Adrenal gland (tissue), 5 donors: ENCODE data around the gene ASS1.

Experiments used
- POLR2A ChIP-seq, 2 donors: fragments of 450-650 bp; IDR thresholded peaks; one replicate each; pipeline ENCODE4 v1.6.1; 2017; ENCODE audit warnings: antibody characterized with exemption in 2 of 2, mild to moderate bottlenecking in 2 of 2, moderate library complexity in 1 of 2
- TF ChIP-seq, protein P1 (sequence below), 6 experiments: fragments of 450-650 bp in 4 of 6; fragments of 200-600 bp in 2 of 6; sonication (generic) in 1 of 6; IDR thresholded peaks; 1 replicate in 5 of 6; 2 replicates in 1 of 6; pipeline versions ENCODE4 v1.5.1 to v1.8.0; 2016 to 2021; ENCODE audit warnings: antibody characterized with exemption in 6 of 6, mild to moderate bottlenecking in 2 of 6, moderate library complexity in 1 of 6
- donor health status: DM: no; HTN: no; CAD: no.

DNA sequence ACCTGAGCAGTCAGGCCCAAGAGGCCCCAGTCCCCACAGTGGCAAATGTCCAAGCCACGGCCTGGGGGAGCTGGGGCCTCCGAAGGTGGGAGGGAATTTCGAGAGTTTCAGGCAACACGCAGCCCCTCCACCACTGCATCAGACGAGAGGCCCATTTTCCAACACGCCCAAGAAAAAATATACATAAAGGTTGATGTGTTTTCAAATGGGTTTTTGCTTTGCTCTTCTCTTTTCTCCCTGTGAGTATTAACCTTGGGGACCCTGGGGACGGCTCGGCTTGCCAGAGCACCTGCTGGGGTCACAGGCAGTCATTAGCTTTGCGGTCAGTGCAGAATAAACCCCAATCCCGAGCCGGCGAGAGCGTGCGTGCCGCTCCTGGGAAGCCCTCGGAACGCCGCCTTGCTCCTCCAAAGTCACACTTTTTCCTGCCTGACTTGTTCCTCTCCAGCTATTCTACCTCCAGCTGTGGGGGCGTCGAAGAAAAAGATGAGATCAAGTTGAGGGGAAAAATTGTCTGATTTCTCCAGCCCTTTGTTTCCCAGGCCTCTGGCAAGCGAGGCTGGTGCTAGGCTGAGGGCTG is 31.5 kb downstream of the ASS1 start:
- TF ChIP-seq, protein P1, sequence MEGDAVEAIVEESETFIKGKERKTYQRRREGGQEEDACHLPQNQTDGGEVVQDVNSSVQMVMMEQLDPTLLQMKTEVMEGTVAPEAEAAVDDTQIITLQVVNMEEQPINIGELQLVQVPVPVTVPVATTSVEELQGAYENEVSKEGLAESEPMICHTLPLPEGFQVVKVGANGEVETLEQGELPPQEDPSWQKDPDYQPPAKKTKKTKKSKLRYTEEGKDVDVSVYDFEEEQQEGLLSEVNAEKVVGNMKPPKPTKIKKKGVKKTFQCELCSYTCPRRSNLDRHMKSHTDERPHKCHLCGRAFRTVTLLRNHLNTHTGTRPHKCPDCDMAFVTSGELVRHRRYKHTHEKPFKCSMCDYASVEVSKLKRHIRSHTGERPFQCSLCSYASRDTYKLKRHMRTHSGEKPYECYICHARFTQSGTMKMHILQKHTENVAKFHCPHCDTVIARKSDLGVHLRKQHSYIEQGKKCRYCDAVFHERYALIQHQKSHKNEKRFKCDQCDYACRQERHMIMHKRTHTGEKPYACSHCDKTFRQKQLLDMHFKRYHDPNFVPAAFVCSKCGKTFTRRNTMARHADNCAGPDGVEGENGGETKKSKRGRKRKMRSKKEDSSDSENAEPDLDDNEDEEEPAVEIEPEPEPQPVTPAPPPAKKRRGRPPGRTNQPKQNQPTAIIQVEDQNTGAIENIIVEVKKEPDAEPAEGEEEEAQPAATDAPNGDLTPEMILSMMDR (IDR thresholded peaks at IDR 0.05) = no peak
- TF ChIP-seq POLR2A (IDR thresholded peaks at IDR 0.05) = no peak
